ENCODE results near the gene LIMK1.
"Not testable (repeated sequence)": the region's sequence is repeated elsewhere in the genome, so short reads cannot be mapped to it uniquely, and the experiment has no call there.

The LIMK1 gene

GRCh38 chr7:74126220-74126880 lies 42.7 kb downstream of the LIMK1 start:
- DNase-seq, result no peak

GRCh38 chr7:74129887-74130286 lies 46.3 kb downstream of the LIMK1 start:
- no peak for DNase-seq

GRCh38 chr7:74130518-74130917 lies 46.9 kb downstream of the LIMK1 start:
- no peak for DNase-seq

GRCh38 chr7:74134117-74134620 lies 50.6 kb downstream of the LIMK1 start:
- no peak for DNase-seq

GRCh38 chr7:74138334-74138867 lies 54.8 kb downstream of the LIMK1 start:
- DNase-seq, result no peak

- DNase-seq, result no peak
These were observed 55.6 kb downstream of the LIMK1 start for GRCh38 chr7:74138945-74139843.

GRCh38 chr7:74141705-74142104 lies 58.1 kb downstream of the LIMK1 start:
- no peak for DNase-seq

- DNase-seq, result no peak
These were observed 59.8 kb downstream of the LIMK1 start for GRCh38 chr7:74143383-74143782.

- no peak for DNase-seq
These were observed 64.9 kb downstream of the LIMK1 start for GRCh38 chr7:74148491-74148890.

GRCh38 chr7:74149071-74149470 lies 65.5 kb downstream of the LIMK1 start:
- DNase-seq, result no peak

GRCh38 chr7:74149603-74150002 lies 66.0 kb downstream of the LIMK1 start:
- DNase-seq, result no peak

GRCh38 chr7:74153736-74154135 lies 70.1 kb downstream of the LIMK1 start:
- no peak for DNase-seq

- DNase-seq, result no peak
These were observed 72.3 kb downstream of the LIMK1 start for GRCh38 chr7:74155810-74156395.

GRCh38 chr7:74157605-74158004 lies 74.0 kb downstream of the LIMK1 start:
- no peak for DNase-seq

GRCh38 chr7:74164985-74165456 lies 81.4 kb downstream of the LIMK1 start:
- no peak for DNase-seq

- DNase-seq, result no peak
These were observed 82.4 kb downstream of the LIMK1 start for GRCh38 chr7:74165867-74166593.

- DNase-seq, result not testable (repeated sequence)
These were observed 83.7 kb downstream of the LIMK1 start for GRCh38 chr7:74167324-74167723.

All from activated gamma-delta T cell treated with Interleukin-2 at 50 U/mL for 16 hours (primary cell).